Uterus (tissue), 4 donors: Measurements from ENCODE around the gene WNT2B. TPM values are rescaled to one million over a fixed set of nuclear protein-coding genes. Genes with fewer than 3 reads are reported as not detected.

Experiments
- DNase-seq, 2 donors: peaks; one replicate each; pipeline ENCODE4 v3.0.0-alpha.2; 2019 to 2020
- H3K27ac ChIP-seq, 2 donors: fragments of 200-600 bp; sonication (generic); 1 replicate in 1 of 2; 2 replicates in 1 of 2; pipeline ENCODE4 v1.5.1; 2016 to 2018
- H3K27me3 ChIP-seq, 2 donors: fragments of 200-600 bp; sonication (generic); one replicate each; pipeline ENCODE4 v1.5.1; 2018 to 2019; ENCODE audit warnings: control low read depth in 1 of 2
- H3K36me3 ChIP-seq, 2 donors: fragments of 200-600 bp; sonication (generic); one replicate each; pipeline ENCODE4 v1.5.1; 2019; ENCODE audit warnings: control low read depth in 1 of 2
- H3K4me1 ChIP-seq, 2 donors: fragments of 200-600 bp; sonication (generic); one replicate each; pipeline ENCODE4 v1.5.1; 2018 to 2019; ENCODE audit warnings: control low read depth in 1 of 2
- H3K4me3 ChIP-seq, 2 donors: fragments of 200-600 bp; sonication (generic); 1 replicate in 1 of 2; 2 replicates in 1 of 2; pipeline ENCODE4 v1.5.1; 2018 to 2019; ENCODE audit warnings: mild to moderate bottlenecking in 1 of 2
- H3K9me3 ChIP-seq, 2 donors: fragments of 200-600 bp; sonication (generic); one replicate each; pipeline ENCODE4 v1.5.1; 2019; ENCODE audit warnings: control low read depth in 1 of 2
- CTCF ChIP-seq, 4 experiments: fragments of 200-600 bp in 2 of 4; fragments of 450-650 bp in 2 of 4; sonication (generic) in 2 of 4; IDR thresholded peaks; one replicate each; pipeline ENCODE4 v1.5.1; 2016 to 2019; ENCODE audit warnings: antibody characterized with exemption in 4 of 4, mild to moderate bottlenecking in 2 of 4, moderate library complexity in 1 of 4
- POLR2A ChIP-seq, 2 donors: fragments of 450-650 bp; IDR thresholded peaks; one replicate each; pipeline ENCODE4 v1.6.1; 2016; ENCODE audit warnings: antibody characterized with exemption in 2 of 2, mild to moderate bottlenecking in 1 of 2, moderate library complexity in 1 of 2
- intact Hi-C: fragments of 100-400 bp; cut with DNase I; formaldehyde crosslinking; loops from one replicate; pipeline ENCODE4 v1.15.1; 2023; ENCODE audit warnings: low total_unique reads
- total RNA-seq, 4 donors: library from RNA; depleted of rRNA in 3 of 4; stranded (reverse); fragments of >200 nt in 3 of 4; gene quantifications; one replicate each; pipeline versions ENCODE4 v1.1.0 to v1.2.4, GENCODE V29; 2014 to 2023
- donor health status: DM: yes; HTN: yes; CAD: no.

WNT2B gene
- total RNA-seq, 4 donors from 2014 or later, result 0.59 to 45.3 (median 9.1) TPM

GRCh38 chr1:112532064-112532463, 23.3 kb downstream of the WNT2B start:
- Histone ChIP-seq H3K27me3 (no peaks in the 10 kb centered on the region), H3K27ac (no peak overlapping the region), H3K4me3 (no peak overlapping the region), H3K4me1 (no peaks in the 10 kb centered on the region), H3K36me3 (no peaks in the 10 kb centered on the region), H3K9me3 (no peaks in the 10 kb centered on the region)
- TF ChIP-seq POLR2A (IDR thresholded peaks at IDR 0.05) (no peak), CTCF (IDR thresholded peaks at IDR 0.05) (no peak)
- DNase-seq, result no peak
- intact Hi-C loops, result no loop called here

- intact Hi-C loops, result no loop called here
- Histone ChIP-seq H3K36me3 (no peaks in the 10 kb centered on the region), H3K9me3 (no peaks in the 10 kb centered on the region), H3K4me1 (no peaks in the 10 kb centered on the region), H3K27ac (no peak overlapping the region), H3K4me3 (no peak overlapping the region), H3K27me3 (no peaks in the 10 kb centered on the region)
- no peak for DNase-seq
- TF ChIP-seq POLR2A (IDR thresholded peaks at IDR 0.05) (no peak), CTCF (IDR thresholded peaks at IDR 0.05) (no peak)
These were observed 24.3 kb downstream of the WNT2B start for GRCh38 chr1:112533029-112533428.

GRCh38 chr1:112536561-112536960, 27.8 kb downstream of the WNT2B start:
- intact Hi-C loops, result no loop called here
- Histone ChIP-seq H3K36me3 (no peaks in the 10 kb centered on the region), H3K4me1 (no peaks in the 10 kb centered on the region), H3K9me3 (no peaks in the 10 kb centered on the region), H3K4me3 (no peak overlapping the region), H3K27me3 (no peaks in the 10 kb centered on the region), H3K27ac (no peak overlapping the region)
- no peak for DNase-seq
- TF ChIP-seq CTCF (IDR thresholded peaks at IDR 0.05) (no peak), POLR2A (IDR thresholded peaks at IDR 0.05) (no peak)

- TF ChIP-seq POLR2A (IDR thresholded peaks at IDR 0.05) (no peak), CTCF (IDR thresholded peaks at IDR 0.05) (no peak)
- Histone ChIP-seq H3K27me3 (no peaks in the 10 kb centered on the region), H3K27ac (no peak overlapping the region), H3K9me3 (no peaks in the 10 kb centered on the region), H3K36me3 (no peaks in the 10 kb centered on the region), H3K4me3 (no peak overlapping the region), H3K4me1 (no peaks in the 10 kb centered on the region)
- no peak for DNase-seq
- intact Hi-C loops, result no loop called here
These were observed 28.7 kb downstream of the WNT2B start for GRCh38 chr1:112537456-112537855.

GRCh38 chr1:112538883-112539282, 30.1 kb downstream of the WNT2B start:
- H3K9me3 ChIP-seq, result no peaks in the 10 kb centered on the region
- TF ChIP-seq CTCF (IDR thresholded peaks at IDR 0.05) (no peak), POLR2A (IDR thresholded peaks at IDR 0.05) (no peak)
- no peak overlapping the region for H3K4me3 ChIP-seq
- H3K4me1 ChIP-seq, result no peaks in the 10 kb centered on the region
- DNase-seq, result no peak
- no peaks in the 10 kb centered on the region for H3K36me3 ChIP-seq
- no peaks in the 10 kb centered on the region for H3K27me3 ChIP-seq
- no peak overlapping the region for H3K27ac ChIP-seq
- intact Hi-C loops, result no loop called here
